GM10266 (cell line): ENCODE data around the gene MGAT4B.
"Not testable (repeated sequence)": the region's sequence is repeated elsewhere in the genome, so short reads cannot be mapped to it uniquely, and the experiment has no call there.

ENCODE experiments used
- DNase-seq: peaks from one replicate; pipeline ENCODE4 v3.0.0; 2012; ENCODE audit errors: extremely low spot score
- TF ChIP-seq, protein P1 (sequence below): IDR thresholded peaks from 2 replicates; pipeline ENCODE4 v1.5.1; 2012; ENCODE audit warnings: mild to moderate bottlenecking, low read depth; ENCODE audit not compliant: control insufficient read depth, insufficient read depth; ENCODE audit errors: missing control alignments

The MGAT4B gene

GRCh38 chr5:179839328-179840256 is 32.9 kb upstream of the MGAT4B start:
- TF ChIP-seq, protein P1, sequence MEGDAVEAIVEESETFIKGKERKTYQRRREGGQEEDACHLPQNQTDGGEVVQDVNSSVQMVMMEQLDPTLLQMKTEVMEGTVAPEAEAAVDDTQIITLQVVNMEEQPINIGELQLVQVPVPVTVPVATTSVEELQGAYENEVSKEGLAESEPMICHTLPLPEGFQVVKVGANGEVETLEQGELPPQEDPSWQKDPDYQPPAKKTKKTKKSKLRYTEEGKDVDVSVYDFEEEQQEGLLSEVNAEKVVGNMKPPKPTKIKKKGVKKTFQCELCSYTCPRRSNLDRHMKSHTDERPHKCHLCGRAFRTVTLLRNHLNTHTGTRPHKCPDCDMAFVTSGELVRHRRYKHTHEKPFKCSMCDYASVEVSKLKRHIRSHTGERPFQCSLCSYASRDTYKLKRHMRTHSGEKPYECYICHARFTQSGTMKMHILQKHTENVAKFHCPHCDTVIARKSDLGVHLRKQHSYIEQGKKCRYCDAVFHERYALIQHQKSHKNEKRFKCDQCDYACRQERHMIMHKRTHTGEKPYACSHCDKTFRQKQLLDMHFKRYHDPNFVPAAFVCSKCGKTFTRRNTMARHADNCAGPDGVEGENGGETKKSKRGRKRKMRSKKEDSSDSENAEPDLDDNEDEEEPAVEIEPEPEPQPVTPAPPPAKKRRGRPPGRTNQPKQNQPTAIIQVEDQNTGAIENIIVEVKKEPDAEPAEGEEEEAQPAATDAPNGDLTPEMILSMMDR = no peak
- DNase-seq = no peak

- TF ChIP-seq, protein P1 = no peak
- no peak for DNase-seq
Observed at GRCh38 chr5:179837076-179838011, 30.7 kb upstream of the MGAT4B start.

DNA sequence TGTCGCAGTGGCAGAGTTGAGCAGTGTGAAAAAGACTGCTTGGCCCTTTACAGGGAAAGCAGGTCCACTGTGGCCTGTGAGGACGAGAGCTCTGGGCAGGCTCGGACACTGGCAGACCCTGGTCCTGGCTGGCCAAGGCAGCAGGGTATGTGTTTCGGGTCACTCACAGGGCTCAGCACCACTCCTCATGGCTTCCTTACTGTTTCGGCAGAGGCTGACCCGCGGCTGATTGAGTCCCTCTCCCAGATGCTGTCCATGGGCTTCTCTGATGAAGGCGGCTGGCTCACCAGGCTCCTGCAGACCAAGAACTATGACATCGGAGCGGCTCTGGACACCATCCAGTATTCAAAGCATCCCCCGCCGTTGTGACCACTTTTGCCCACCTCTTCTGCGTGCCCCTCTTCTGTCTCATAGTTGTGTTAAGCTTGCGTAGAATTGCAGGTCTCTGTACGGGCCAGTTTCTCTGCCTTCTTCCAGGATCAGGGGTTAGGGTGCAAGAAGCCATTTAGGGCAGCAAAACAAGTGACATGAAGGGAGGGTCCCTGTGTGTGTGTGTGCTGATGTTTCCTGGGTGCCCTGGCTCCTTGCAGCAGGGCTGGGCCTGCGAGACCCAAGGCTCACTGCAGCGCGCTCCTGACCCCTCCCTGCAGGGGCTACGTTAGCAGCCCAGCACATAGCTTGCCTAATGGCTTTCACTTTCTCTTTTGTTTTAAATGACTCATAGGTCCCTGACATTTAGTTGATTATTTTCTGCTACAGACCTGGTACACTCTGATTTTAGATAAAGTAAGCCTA is 29.8 kb upstream of the MGAT4B start:
- peak; percentile 57 for DNase-seq
- TF ChIP-seq, protein P1 = peak; percentile 9

DNA sequence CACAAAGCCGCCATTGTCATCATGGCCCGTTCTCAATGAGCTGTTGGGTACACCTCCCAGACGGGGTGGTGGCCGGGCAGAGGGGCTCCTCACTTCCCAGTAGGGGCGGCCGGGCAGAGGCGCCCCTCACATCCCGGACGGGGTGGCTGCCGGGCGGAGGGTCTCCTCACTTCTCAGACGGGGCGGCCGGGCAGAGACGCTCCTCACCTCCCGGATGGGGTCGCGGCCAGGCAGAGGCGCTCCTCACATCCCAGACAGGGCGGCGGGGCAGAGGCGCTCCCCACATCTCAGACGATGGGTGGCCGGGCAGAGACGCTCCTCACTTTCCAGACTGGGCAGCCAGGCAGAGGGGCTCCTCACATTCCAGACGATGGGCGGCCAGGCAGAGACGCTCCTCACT is 28.2 kb upstream of the MGAT4B start:
- not testable (repeated sequence) for DNase-seq

GRCh38 chr5:179834120-179834519 is 27.5 kb upstream of the MGAT4B start:
- DNase-seq = no peak
- TF ChIP-seq, protein P1 = no peak

DNA sequence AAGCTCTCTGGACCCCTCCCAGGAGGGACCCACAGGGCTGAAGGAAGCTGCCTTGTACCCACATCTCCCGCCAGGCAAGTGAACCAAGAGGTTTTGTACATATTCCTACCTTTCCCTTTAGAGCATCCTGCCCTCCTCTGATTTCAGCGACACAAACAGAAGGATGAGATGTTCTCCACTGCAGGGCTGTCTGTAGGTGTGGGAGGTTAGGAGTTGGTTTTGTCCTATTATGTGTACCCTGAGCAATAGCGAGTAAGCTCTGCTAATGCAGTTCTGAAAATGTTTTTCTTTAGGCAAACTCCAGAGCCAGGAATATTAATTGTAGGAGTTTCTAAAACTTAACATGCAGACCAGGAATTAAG is 27.0 kb upstream of the MGAT4B start:
- TF ChIP-seq, protein P1 = no peak
- DNase-seq = no peak
